Fibroblast of villous mesenchyme (primary cell): ENCODE results near the gene CCDC86. TPM values are rescaled to one million over a fixed set of nuclear protein-coding genes. Genes with fewer than 3 reads are reported as not detected.

Experiments used
- DNase-seq: peaks from one replicate; pipeline ENCODE4 v3.0.0-alpha.2; 2010; ENCODE audit warnings: low read depth
- H3K4me3 ChIP-seq: 2 replicates; pipeline ENCODE4 v1.5.1; 2011; ENCODE audit warnings: low read depth, mild to moderate bottlenecking, low read length
- CTCF ChIP-seq: IDR thresholded peaks from 2 replicates; pipeline ENCODE4 v1.5.1; 2012; ENCODE audit warnings: low read depth, mild to moderate bottlenecking, low read length; ENCODE audit not compliant: insufficient read depth
- total RNA-seq: library from RNA; depleted of rRNA; stranded (reverse); fragments of >200 nt; gene quantifications from 2 replicates; pipeline ENCODE4 v1.2.3, GENCODE V29; 2012

CCDC86 gene
- total RNA-seq, 1 donor: 11.2 TPM

GRCh38 chr11:60871378-60872061 is 29.6 kb downstream of the CCDC86 start:
- DNase-seq: peak; percentile 45
- TF ChIP-seq CTCF: no peak
- no peak overlapping the region for H3K4me3 ChIP-seq

GRCh38 chr11:60872124-60872960 is 30.4 kb downstream of the CCDC86 start:
- DNase-seq: peak; percentile 86
- H3K4me3 ChIP-seq: no peak overlapping the region
- no peak for TF ChIP-seq CTCF

- H3K4me3 ChIP-seq: no peak overlapping the region
- peak; percentile 87 for DNase-seq
- TF ChIP-seq CTCF: no peak
Observed at GRCh38 chr11:60872961-60873524, 31.1 kb downstream of the CCDC86 start.

GRCh38 chr11:60873533-60873932 is 31.6 kb downstream of the CCDC86 start:
- TF ChIP-seq CTCF: no peak
- no peak for DNase-seq
- H3K4me3 ChIP-seq: no peak overlapping the region

- no peak overlapping the region for H3K4me3 ChIP-seq
- DNase-seq: no peak
- no peak for TF ChIP-seq CTCF
Observed at GRCh38 chr11:60874421-60875365, 32.8 kb downstream of the CCDC86 start.
